HepG2 (cell line): ENCODE data around the gene MAPK11. TPM values are rescaled to one million over a fixed set of nuclear protein-coding genes. Genes with fewer than 3 reads are reported as not detected.
A peak's percentile ranks its signal among the peaks of the same experiment; 100 is the strongest.

Source experiments
- AKAP8 ChIP-seq: sonication (generic); formaldehyde crosslinking; IDR thresholded peaks from 2 replicates; pipeline ENCODE4 v1.5.1; 2020; ENCODE audit warnings: mild to moderate bottlenecking, missing genetic modification reagents
- CBX1 ChIP-seq: IDR thresholded peaks from one replicate; pipeline ENCODE4 v1.6.1; 2016; ENCODE audit warnings: antibody characterized with exemption, low read depth
- DNMT1 ChIP-seq: sonication (generic); formaldehyde crosslinking; IDR thresholded peaks from 2 replicates; pipeline ENCODE4 v1.5.1; 2020; ENCODE audit warnings: mild to moderate bottlenecking, missing genetic modification reagents
- FOXP1 ChIP-seq, 2 experiments: fragments of 450-650 bp in 1 of 2; IDR thresholded peaks; 2 replicates each; pipeline ENCODE4 v1.6.1; 2017 to 2018; ENCODE audit warnings: antibody characterized with exemption in 1 of 2
- GTF3A ChIP-seq: sonication (generic); formaldehyde crosslinking; conservative IDR thresholded peaks from 2 replicates; pipeline ENCODE4 v1.4.0; 2020; ENCODE audit warnings: mild to moderate bottlenecking, missing genetic modification reagents
- HOXA3 ChIP-seq: sonication (generic); formaldehyde crosslinking; IDR thresholded peaks from 2 replicates; pipeline ENCODE4 v1.5.0; 2020; ENCODE audit warnings: missing genetic modification reagents
- NCOA1 ChIP-seq: sonication (generic); formaldehyde crosslinking; IDR thresholded peaks from 2 replicates; pipeline ENCODE4 v1.9.0; 2021; ENCODE audit warnings: missing genetic modification reagents
- PHF20 ChIP-seq: sonication (generic); formaldehyde crosslinking; IDR thresholded peaks from 2 replicates; pipeline ENCODE4 v1.5.0; 2020; ENCODE audit warnings: mild to moderate bottlenecking, missing genetic modification reagents
- RARA ChIP-seq: IDR thresholded peaks from 2 replicates; pipeline ENCODE4 v1.6.1; 2016; ENCODE audit warnings: missing genetic modification reagents, missing compliant biosample characterization
- RBFOX2 ChIP-seq: fragments of 200-400 bp; formaldehyde crosslinking; IDR thresholded peaks from 2 replicates; pipeline ENCODE4 v1.6.1; 2017; ENCODE audit warnings: low read depth, mild to moderate bottlenecking, low read length
- SOX6 ChIP-seq, 2 experiments: fragments of 450-650 bp in 1 of 2; sonication (generic) in 1 of 2; formaldehyde crosslinking in 1 of 2; IDR thresholded peaks; 2 replicates each; pipeline versions ENCODE4 v1.4.0 to v1.6.1; 2017 to 2020; ENCODE audit warnings: antibody characterized with exemption in 1 of 2, mild to moderate bottlenecking in 1 of 2, missing genetic modification reagents in 1 of 2
- TP53 ChIP-seq: sonication (generic); formaldehyde crosslinking; conservative IDR thresholded peaks from 2 replicates; pipeline ENCODE4 v1.4.0; 2020; ENCODE audit warnings: missing genetic modification reagents
- ZBTB1 ChIP-seq: sonication (generic); formaldehyde crosslinking; IDR thresholded peaks from 2 replicates; pipeline ENCODE4 v1.4.0; 2020; ENCODE audit warnings: missing genetic modification reagents, borderline replicate concordance
- ZBTB42 ChIP-seq: sonication (generic); formaldehyde crosslinking; IDR thresholded peaks from 2 replicates; pipeline ENCODE4 v1.5.0; 2020; ENCODE audit warnings: mild to moderate bottlenecking, missing genetic modification reagents
- ZEB1 ChIP-seq: IDR thresholded peaks from 2 replicates; pipeline ENCODE4 v1.6.1; 2012; ENCODE audit warnings: mild to moderate bottlenecking, low read depth, inconsistent platforms; ENCODE audit not compliant: insufficient replicate concordance
- ZFP36L1 ChIP-seq: sonication (generic); formaldehyde crosslinking; IDR thresholded peaks from 2 replicates; pipeline ENCODE4 v1.8.0; 2022; ENCODE audit warnings: mild to moderate bottlenecking, missing genetic modification reagents, moderate library complexity
- ZMYM3 ChIP-seq: sonication (generic); formaldehyde crosslinking; IDR thresholded peaks from 2 replicates; pipeline ENCODE4 v1.5.1; 2020; ENCODE audit warnings: mild to moderate bottlenecking, missing genetic modification reagents
- ZNF329 ChIP-seq: sonication (generic); formaldehyde crosslinking; IDR thresholded peaks from 2 replicates; pipeline ENCODE4 v1.9.0; 2021; ENCODE audit warnings: low read depth, mild to moderate bottlenecking, missing genetic modification reagents
- ZNF546 ChIP-seq: sonication (generic); formaldehyde crosslinking; conservative IDR thresholded peaks from 2 replicates; pipeline ENCODE4 v1.8.1; 2023; ENCODE audit warnings: mild to moderate bottlenecking, missing genetic modification reagents
- ZNF672 ChIP-seq: sonication (generic); formaldehyde crosslinking; IDR thresholded peaks from 2 replicates; pipeline ENCODE4 v1.8.1; 2022; ENCODE audit warnings: missing genetic modification reagents
- polyA plus RNA-seq, 8 experiments: library from polyadenylated mRNA; depleted of rRNA in 3 of 8; stranded (reverse) in 7 of 8; unstranded in 1 of 8; fragments of >200 nt; fragmentation: Illumina TruSeq in 4 of 8; extraction: Trizol in 4 of 8; gene quantifications; 2 replicates each; pipeline versions ENCODE4 v1.2.1 to v1.2.3, GENCODE V29; 2011 to 2016; ENCODE audit warnings: low read depth in 4 of 8, missing spikeins in 1 of 8, mixed read lengths in 1 of 8; ENCODE audit not compliant: insufficient read depth in 1 of 8
- total RNA-seq, 5 experiments: library from RNA; depleted of rRNA; stranded (reverse); fragments of >200 nt; fragmentation: Illumina TruSeq; extraction: Trizol; gene quantifications; 2 replicates each; pipeline ENCODE4 v1.2.3, GENCODE V29; 2016; ENCODE audit warnings: low read depth in 1 of 5
- TF ChIP-seq, protein P1 (sequence below): sonication (generic); formaldehyde crosslinking; conservative IDR thresholded peaks from 2 replicates; pipeline ENCODE4 v1.4.0; 2020; ENCODE audit warnings: missing genetic modification reagents
- TF ChIP-seq, protein P2 (sequence below): IDR thresholded peaks from 2 replicates; pipeline ENCODE4 v1.6.1; 2016; ENCODE audit warnings: low read depth
- TF ChIP-seq, protein P3 (sequence below): IDR thresholded peaks from 2 replicates; pipeline ENCODE4 v1.6.1; 2016; ENCODE audit warnings: control low read depth

Gene MAPK11
- total and polyA plus RNA-seq, 2 of the 13 experiments (the other 11 are each of a cell fraction or from before 2014, with no cell fraction given): 0.15 to 0.17 TPM

DNA sequence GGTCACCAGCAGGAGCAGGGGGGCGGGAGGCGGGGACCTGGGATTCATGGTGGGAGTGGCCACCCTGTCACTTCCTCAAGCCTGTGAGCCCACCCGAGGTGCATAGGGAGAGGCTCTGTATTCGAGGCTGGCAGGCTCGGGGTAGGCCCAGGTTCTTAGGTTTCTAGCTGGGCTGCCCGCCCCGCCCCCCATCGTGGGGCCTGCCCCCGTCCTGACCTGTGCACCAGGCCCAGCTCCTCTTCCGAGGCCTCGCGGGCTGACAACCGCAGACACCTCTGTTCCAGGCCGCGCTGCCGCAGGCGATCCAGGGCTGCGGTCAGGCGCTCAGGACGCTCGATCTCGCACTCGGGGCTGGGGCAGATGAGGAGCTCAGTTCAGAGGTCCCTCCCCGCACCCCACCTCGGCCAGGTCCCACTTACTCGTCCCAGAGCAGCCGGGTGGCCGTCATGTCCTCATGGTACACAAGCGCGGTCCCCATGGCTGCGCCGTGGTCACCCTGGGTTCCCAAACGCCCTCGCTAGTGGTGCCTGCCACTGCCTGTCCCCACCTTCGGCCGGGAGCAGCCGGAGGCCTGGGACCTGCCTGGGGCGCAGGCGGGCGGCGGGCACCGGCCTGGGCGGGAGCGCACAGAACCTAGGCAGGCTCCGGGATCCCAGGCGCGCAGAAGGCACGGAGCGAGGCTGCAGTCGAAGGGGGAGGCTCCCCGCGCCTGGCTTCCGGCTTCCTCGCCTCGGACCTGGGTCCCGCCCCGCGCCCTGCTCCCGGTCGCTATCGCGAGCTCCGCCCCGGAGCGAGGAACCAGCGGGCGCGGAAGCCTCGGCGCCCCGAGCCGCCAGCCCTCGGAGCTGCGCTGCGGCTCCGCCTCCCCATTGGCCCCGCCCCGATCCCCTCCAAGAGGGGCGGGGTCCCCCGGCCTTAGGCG, 19.4 kb downstream of the MAPK11 start, which contains the start of gene HDAC10 (continued):
- TF ChIP-seq, protein P1, sequence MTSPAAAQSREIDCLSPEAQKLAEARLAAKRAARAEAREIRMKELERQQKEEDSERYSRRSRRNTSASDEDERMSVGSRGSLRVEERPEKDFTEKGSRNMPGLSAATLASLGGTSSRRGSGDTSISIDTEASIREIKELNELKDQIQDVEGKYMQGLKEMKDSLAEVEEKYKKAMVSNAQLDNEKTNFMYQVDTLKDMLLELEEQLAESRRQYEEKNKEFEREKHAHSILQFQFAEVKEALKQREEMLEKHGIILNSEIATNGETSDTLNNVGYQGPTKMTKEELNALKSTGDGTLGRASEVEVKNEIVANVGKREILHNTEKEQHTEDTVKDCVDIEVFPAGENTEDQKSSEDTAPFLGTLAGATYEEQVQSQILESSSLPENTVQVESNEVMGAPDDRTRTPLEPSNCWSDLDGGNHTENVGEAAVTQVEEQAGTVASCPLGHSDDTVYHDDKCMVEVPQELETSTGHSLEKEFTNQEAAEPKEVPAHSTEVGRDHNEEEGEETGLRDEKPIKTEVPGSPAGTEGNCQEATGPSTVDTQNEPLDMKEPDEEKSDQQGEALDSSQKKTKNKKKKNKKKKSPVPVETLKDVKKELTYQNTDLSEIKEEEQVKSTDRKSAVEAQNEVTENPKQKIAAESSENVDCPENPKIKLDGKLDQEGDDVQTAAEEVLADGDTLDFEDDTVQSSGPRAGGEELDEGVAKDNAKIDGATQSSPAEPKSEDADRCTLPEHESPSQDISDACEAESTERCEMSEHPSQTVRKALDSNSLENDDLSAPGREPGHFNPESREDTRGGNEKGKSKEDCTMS (CRISPR knock-in tag): no peak
- TF ChIP-seq RBFOX2: peak; percentile 89
- TF ChIP-seq HOXA3: peak; percentile 49; the same call in 1 of the 2 replicates
- peak; percentile 69; the same call in 1 of the 2 replicates for TF ChIP-seq PHF20
- no peak for TF ChIP-seq ZFP36L1 (CRISPR knock-in tag)
- TF ChIP-seq, protein P2, sequence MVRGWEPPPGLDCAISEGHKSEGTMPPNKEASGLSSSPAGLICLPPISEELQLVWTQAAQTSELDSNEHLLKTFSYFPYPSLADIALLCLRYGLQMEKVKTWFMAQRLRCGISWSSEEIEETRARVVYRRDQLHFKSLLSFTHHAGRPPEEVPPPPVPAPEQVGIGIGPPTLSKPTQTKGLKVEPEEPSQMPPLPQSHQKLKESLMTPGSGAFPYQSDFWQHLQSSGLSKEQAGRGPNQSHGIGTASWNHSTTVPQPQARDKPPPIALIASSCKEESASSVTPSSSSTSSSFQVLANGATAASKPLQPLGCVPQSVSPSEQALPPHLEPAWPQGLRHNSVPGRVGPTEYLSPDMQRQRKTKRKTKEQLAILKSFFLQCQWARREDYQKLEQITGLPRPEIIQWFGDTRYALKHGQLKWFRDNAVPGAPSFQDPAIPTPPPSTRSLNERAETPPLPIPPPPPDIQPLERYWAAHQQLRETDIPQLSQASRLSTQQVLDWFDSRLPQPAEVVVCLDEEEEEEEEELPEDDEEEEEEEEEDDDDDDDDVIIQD: no peak
- TF ChIP-seq ZNF329: 0 out of 2 replicates have a peak, but pooled peaks have one; percentile 24
- peak; percentile 39; the same call in 1 of the 2 replicates for TF ChIP-seq ZNF546
- TF ChIP-seq, protein P3, sequence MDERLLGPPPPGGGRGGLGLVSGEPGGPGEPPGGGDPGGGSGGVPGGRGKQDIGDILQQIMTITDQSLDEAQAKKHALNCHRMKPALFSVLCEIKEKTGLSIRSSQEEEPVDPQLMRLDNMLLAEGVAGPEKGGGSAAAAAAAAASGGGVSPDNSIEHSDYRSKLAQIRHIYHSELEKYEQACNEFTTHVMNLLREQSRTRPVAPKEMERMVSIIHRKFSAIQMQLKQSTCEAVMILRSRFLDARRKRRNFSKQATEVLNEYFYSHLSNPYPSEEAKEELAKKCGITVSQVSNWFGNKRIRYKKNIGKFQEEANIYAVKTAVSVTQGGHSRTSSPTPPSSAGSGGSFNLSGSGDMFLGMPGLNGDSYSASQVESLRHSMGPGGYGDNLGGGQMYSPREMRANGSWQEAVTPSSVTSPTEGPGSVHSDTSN: no peak
- no peak for TF ChIP-seq TP53 (CRISPR knock-in tag)
- no peak for TF ChIP-seq ZNF672 (CRISPR knock-in tag)
- TF ChIP-seq SOX6 (IDR thresholded peaks at IDR 0.05): no peak
- TF ChIP-seq SOX6 (CRISPR knock-in tag; IDR thresholded peaks at IDR 0.05): peak; percentile 12; the same call in 1 of the 2 replicates
- peak; percentile 100 for TF ChIP-seq AKAP8 (CRISPR knock-in tag)
- TF ChIP-seq ZBTB1: no peak
- no peak for TF ChIP-seq FOXP1 (IDR thresholded peaks at IDR 0.05)
- no peak for TF ChIP-seq FOXP1 (CRISPR knock-in tag; IDR thresholded peaks at IDR 0.05)
- peak; percentile 90; the same call in 1 of the 2 replicates for TF ChIP-seq NCOA1 (CRISPR knock-in tag)
- TF ChIP-seq RARA: peak; percentile 29
- no peak for TF ChIP-seq ZEB1
- TF ChIP-seq GTF3A (CRISPR knock-in tag): no peak
- TF ChIP-seq ZBTB42: peak; percentile 81; the same call in 1 of the 2 replicates
- peak; percentile 68; the same call in 1 of the 2 replicates for TF ChIP-seq DNMT1
- no peak; the same call in 1 of the 2 replicates for TF ChIP-seq ZMYM3
- no peak for TF ChIP-seq CBX1
